ENCODE measurements around the gene BARHL2.

Gene BARHL2

GRCh38 chr1:90724361-90724760 lies 7.3 kb upstream of the BARHL2 start:
- DNase-seq: no peak

GRCh38 chr1:90723590-90724108 lies 6.5 kb upstream of the BARHL2 start:
- DNase-seq: no peak

- DNase-seq: no peak
These were observed 5.9 kb upstream of the BARHL2 start for GRCh38 chr1:90722874-90723589.

- no peak for DNase-seq
These were observed 4.4 kb upstream of the BARHL2 start for GRCh38 chr1:90721210-90722194.

GRCh38 chr1:90720145-90720636 lies 3.1 kb upstream of the BARHL2 start:
- no peak for DNase-seq

GRCh38 chr1:90719330-90720144 lies 2.4 kb upstream of the BARHL2 start:
- DNase-seq: no peak

GRCh38 chr1:90718411-90719329 lies 1.6 kb upstream of the BARHL2 start:
- DNase-seq: no peak

- DNase-seq: no peak
These were observed 736 bp upstream of the BARHL2 start for GRCh38 chr1:90717665-90718410.

- no peak for DNase-seq
These were observed 208 bp upstream of the BARHL2 start for GRCh38 chr1:90717356-90717664.

GRCh38 chr1:90716243-90716551 lies 905 bp downstream of the BARHL2 start:
- no peak for DNase-seq

- DNase-seq: no peak
These were observed 1.8 kb downstream of the BARHL2 start for GRCh38 chr1:90715309-90715708.

GRCh38 chr1:90714521-90714951 lies 2.6 kb downstream of the BARHL2 start:
- no peak for DNase-seq

- DNase-seq: no peak
These were observed 3.2 kb downstream of the BARHL2 start for GRCh38 chr1:90713741-90714509.

- no peak for DNase-seq
These were observed 4.0 kb downstream of the BARHL2 start for GRCh38 chr1:90712915-90713730.

GRCh38 chr1:90712153-90712856 lies 4.8 kb downstream of the BARHL2 start:
- no peak for DNase-seq

- no peak for DNase-seq
These were observed 5.4 kb downstream of the BARHL2 start for GRCh38 chr1:90711696-90712095.

GRCh38 chr1:90710579-90711536 lies 6.2 kb downstream of the BARHL2 start:
- DNase-seq: no peak

GRCh38 chr1:90709535-90709934 lies 7.6 kb downstream of the BARHL2 start:
- DNase-seq: no peak
